Central memory CD8-positive, alpha-beta T cell (primary cell): ENCODE results near the gene MET.
"Not testable (repeated sequence)": the region's sequence is repeated elsewhere in the genome, so short reads cannot be mapped to it uniquely, and the experiment has no call there.

ENCODE experiments used
- ATAC-seq: fragments of 150-1000 bp; cut with Tn5 transposase; replicated peaks from 2 replicates; pipeline ENCODE4 v1.10.0; 2022; ENCODE audit warnings: mild to moderate bottlenecking, moderate FRiP score, moderate number of reproducible peaks; ENCODE audit not compliant: poor library complexity, severe bottlenecking; ENCODE audit errors: extremely low read depth
- DNase-seq, 2 donors: peaks; one replicate each; pipeline ENCODE4 v3.0.0; 2021; ENCODE audit warnings: low spot score in 2 of 2
- H3K27ac Mint-ChIP-seq: one replicate; pipeline ENCODE4 v1.8.0; 2022; ENCODE audit warnings: low read depth, mild to moderate bottlenecking, moderate library complexity, mixed read lengths
- H3K27me3 Mint-ChIP-seq: one replicate; pipeline ENCODE4 v1.8.0; 2022; ENCODE audit warnings: mixed read lengths
- H3K36me3 Mint-ChIP-seq: one replicate; pipeline ENCODE4 v1.8.0; 2022; ENCODE audit warnings: mild to moderate bottlenecking, moderate library complexity, mixed read lengths; ENCODE audit not compliant: insufficient read depth
- H3K4me1 Mint-ChIP-seq: one replicate; pipeline ENCODE4 v1.8.0; 2022; ENCODE audit warnings: mixed read lengths
- H3K4me3 Mint-ChIP-seq: one replicate; pipeline ENCODE4 v1.8.0; 2022; ENCODE audit warnings: mild to moderate bottlenecking, moderate library complexity, mixed read lengths
- H3K9me3 Mint-ChIP-seq: one replicate; pipeline ENCODE4 v1.8.0; 2022; ENCODE audit warnings: mixed read lengths

Gene MET

GRCh38 chr7:116807011-116807560 lies 135.1 kb downstream of the MET start:
- Mint-ChIP-seq H3K4me3 (no peak overlapping the region), H3K36me3 (no peaks in the 10 kb centered on the region), H3K27me3 (peaks cover 15% of the 10 kb centered on the region), H3K27ac (no peak overlapping the region), H3K9me3 (no peaks in the 10 kb centered on the region), H3K4me1 (peaks cover 5% of the 10 kb centered on the region)
- DNase-seq = no peak
- ATAC-seq = no peak

DNA sequence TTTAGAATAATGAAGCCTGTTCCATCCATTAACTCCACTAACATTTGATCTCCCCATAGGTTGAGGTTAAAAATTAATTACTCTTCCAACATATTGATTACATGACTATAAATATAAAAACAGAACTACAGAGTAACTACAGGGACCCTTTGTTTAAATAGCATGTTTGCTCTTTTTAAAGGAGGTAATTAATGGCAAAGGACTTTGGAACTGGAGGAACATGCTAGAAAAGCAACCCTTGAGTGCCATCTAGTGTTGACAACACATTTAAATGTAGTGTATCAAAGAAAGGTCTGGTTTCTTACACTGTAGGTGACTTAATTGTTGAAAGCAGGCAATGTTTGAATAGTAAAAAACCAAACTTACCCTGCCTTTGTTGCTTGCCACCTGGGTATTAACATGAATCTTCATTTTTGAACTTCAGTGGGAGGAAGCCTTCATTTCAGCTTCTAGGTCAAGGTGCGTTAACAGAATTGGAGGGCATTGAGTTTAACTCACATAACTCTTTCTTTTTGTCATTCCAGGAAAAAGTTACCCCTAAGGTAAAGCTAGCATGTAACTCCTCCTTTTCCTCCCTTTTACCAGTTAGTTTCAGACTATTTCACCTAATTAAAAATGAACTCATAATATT lies 137.8 kb downstream of the MET start:
- H3K36me3 Mint-ChIP-seq = no peaks in the 10 kb centered on the region
- H3K4me3 Mint-ChIP-seq = no peak overlapping the region
- ATAC-seq (no peak), DNase-seq (no peak)
- no peaks in the 10 kb centered on the region for H3K4me1 Mint-ChIP-seq
- no peaks in the 10 kb centered on the region for H3K27me3 Mint-ChIP-seq
- H3K27ac Mint-ChIP-seq = no peak overlapping the region
- H3K9me3 Mint-ChIP-seq = no peaks in the 10 kb centered on the region

DNA sequence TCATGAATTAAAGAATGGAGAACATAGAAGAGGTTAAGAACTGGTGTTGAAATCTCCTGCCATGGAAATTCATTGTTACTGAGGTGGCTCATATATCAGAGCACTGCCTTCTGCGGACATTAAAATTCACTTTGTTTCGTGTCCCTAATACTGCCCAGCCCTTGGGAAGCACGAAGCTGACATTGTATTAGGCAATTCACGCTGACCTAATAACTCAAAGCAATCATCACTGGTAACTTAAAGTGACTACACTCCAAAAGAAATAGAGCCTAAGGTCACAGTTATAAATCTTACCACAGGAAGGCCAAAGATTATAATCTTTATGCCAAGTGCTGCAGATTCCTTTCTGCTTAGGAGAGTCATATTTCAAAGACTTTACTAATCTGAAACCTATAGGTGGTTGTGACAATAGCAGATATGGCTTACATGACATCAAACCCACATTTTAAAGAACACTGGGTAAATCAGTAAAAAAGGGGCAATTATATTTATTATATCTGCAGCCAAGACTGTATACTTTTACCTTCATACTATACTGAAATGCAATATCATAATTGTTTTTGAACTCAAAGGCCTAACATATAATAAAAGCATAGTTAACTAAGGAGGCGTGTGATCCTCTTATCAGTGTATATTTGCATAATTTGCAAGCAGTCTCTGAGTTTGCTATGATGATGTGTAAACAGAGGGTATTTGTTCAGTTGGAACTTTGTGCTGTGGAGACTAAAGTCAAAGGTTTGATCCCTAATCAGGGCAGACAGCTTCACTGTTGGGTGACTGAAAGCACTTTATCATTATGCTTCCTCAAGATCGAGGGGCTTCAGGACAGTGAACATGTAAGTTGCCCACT lies 138.5 kb downstream of the MET start:
- H3K9me3 Mint-ChIP-seq = no peaks in the 10 kb centered on the region
- DNase-seq = no peak
- H3K27me3 Mint-ChIP-seq = no peaks in the 10 kb centered on the region
- H3K4me3 Mint-ChIP-seq = no peak overlapping the region
- ATAC-seq = no peak
- no peaks in the 10 kb centered on the region for H3K36me3 Mint-ChIP-seq
- no peak overlapping the region for H3K27ac Mint-ChIP-seq
- H3K4me1 Mint-ChIP-seq = no peaks in the 10 kb centered on the region

- Mint-ChIP-seq H3K27me3 (no peaks in the 10 kb centered on the region), H3K4me1 (no peaks in the 10 kb centered on the region), H3K36me3 (no peaks in the 10 kb centered on the region), H3K27ac (no peak overlapping the region), H3K4me3 (no peak overlapping the region), H3K9me3 (no peaks in the 10 kb centered on the region)
- DNase-seq (no peak), ATAC-seq (no peak)
These were observed 139.8 kb downstream of the MET start for GRCh38 chr7:116811768-116812167.

- DNase-seq = no peak
- Mint-ChIP-seq H3K27me3 (no peaks in the 10 kb centered on the region), H3K27ac (no peak overlapping the region), H3K4me3 (no peak overlapping the region), H3K4me1 (no peaks in the 10 kb centered on the region), H3K36me3 (no peaks in the 10 kb centered on the region), H3K9me3 (no peaks in the 10 kb centered on the region)
- no peak for ATAC-seq
These were observed 140.9 kb downstream of the MET start for GRCh38 chr7:116812860-116813259.

DNA sequence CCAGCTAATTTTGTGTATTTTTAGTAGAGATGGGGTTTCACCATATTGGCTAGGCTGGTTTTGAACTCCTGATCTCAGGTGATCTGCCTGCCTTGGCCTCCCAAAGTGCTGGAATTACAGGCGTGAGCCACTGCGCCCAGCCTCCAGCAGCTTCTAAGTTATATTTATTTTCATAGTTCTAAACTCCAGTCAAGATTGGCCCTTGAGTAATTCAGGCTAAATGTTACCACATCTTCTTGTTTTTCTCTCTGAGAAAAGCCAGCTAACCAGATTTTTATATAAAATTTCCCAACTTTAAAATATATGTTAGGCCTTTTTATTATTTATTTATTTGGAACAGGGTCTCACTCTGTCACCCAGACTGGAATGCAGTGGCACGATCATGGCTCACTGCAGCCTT lies 141.4 kb downstream of the MET start:
- ATAC-seq, H3K4me1 Mint-ChIP-seq, H3K4me3 Mint-ChIP-seq, H3K27ac Mint-ChIP-seq, H3K9me3 Mint-ChIP-seq, DNase-seq, H3K27me3 Mint-ChIP-seq, H3K36me3 Mint-ChIP-seq: not testable (repeated sequence)

- Mint-ChIP-seq H3K4me3 (no peak overlapping the region), H3K9me3 (no peaks in the 10 kb centered on the region), H3K4me1 (no peaks in the 10 kb centered on the region), H3K27ac (no peak overlapping the region), H3K27me3 (no peaks in the 10 kb centered on the region), H3K36me3 (no peaks in the 10 kb centered on the region)
- no peak for DNase-seq
- ATAC-seq = no peak
These were observed 143.0 kb downstream of the MET start for GRCh38 chr7:116815041-116815440.

DNA sequence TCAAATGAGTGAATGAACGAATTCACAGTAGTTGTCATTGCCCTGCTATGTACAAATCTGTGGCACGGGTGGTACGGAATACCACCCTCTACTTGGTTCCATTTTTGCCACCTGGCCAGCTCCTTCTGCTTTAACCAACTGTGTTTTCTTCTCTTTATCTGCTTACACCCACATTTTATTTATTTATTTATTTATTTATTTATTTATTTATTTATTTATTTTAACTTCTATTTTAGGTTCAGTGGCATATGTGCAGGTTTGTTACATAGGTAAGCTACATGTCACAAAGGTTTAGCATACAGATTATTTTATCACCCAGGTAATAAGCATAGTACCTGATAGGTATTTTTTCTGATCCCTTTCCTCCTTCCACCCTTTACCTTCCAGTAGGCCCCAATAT lies 148.2 kb downstream of the MET start:
- Mint-ChIP-seq H3K9me3 (no peaks in the 10 kb centered on the region), H3K27me3 (peaks cover 18% of the 10 kb centered on the region), H3K36me3 (peaks cover 2% of the 10 kb centered on the region), H3K4me1 (no peaks in the 10 kb centered on the region), H3K4me3 (no peak overlapping the region), H3K27ac (no peak overlapping the region)
- ATAC-seq (no peak), DNase-seq (no peak)

DNA sequence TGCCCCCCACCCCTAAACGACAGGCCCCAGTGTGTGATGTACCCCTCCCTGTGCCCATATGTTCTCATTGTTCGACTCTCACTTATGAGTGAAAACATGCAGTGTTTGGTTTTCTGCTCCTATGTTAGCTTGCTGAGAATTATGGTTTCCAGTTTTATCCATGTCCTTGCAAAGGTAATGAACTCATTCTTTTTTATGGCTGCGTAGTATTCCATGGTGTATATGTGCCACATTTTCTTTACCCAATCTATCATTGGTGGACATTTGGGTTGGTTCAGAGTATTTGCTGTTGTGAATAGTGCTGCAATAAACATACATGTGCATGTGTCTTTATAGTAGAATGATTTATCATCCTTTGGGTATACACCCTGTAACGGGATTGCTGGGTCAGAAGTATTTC lies 149.7 kb downstream of the MET start:
- not testable (repeated sequence) for ATAC-seq, DNase-seq, H3K4me3 Mint-ChIP-seq, H3K36me3 Mint-ChIP-seq, H3K4me1 Mint-ChIP-seq, H3K9me3 Mint-ChIP-seq, H3K27ac Mint-ChIP-seq
- peaks cover 33% of the 10 kb centered on the region for H3K27me3 Mint-ChIP-seq

GRCh38 chr7:116824449-116824848 lies 152.5 kb downstream of the MET start:
- DNase-seq = no peak
- Mint-ChIP-seq H3K4me1 (no peaks in the 10 kb centered on the region), H3K27ac (no peak overlapping the region), H3K36me3 (peaks cover 2% of the 10 kb centered on the region), H3K9me3 (no peaks in the 10 kb centered on the region), H3K4me3 (no peak overlapping the region), H3K27me3 (peaks cover 33% of the 10 kb centered on the region)
- ATAC-seq = no peak

GRCh38 chr7:116828281-116828680 lies 156.3 kb downstream of the MET start:
- no peaks in the 10 kb centered on the region for H3K4me1 Mint-ChIP-seq
- DNase-seq (no peak), ATAC-seq (no peak)
- no peak overlapping the region for H3K4me3 Mint-ChIP-seq
- no peak overlapping the region for H3K27ac Mint-ChIP-seq
- no peaks in the 10 kb centered on the region for H3K36me3 Mint-ChIP-seq
- H3K9me3 Mint-ChIP-seq = no peaks in the 10 kb centered on the region
- H3K27me3 Mint-ChIP-seq = peaks cover 44% of the 10 kb centered on the region

DNA sequence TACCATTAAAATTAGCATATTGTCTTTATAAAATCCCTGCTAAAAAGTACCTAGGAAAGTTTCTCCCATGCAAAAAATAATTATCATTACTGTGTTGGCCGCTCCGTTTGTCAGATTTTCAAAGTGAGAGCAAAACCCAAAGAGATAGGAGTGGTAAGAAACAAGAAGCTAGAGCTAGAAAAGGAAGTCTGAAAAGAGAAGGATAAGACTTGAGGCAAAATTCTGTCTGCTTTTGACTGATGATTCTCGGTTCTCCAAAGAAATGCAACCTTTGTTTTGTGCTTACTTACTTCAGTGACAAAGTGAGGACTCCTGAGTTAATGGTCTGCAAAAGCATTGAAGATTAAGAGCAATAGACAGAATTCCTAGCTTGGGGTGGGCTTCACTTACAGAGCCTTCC lies 157.0 kb downstream of the MET start:
- DNase-seq (no peak), ATAC-seq (no peak)
- Mint-ChIP-seq H3K27ac (no peak overlapping the region), H3K27me3 (peaks cover 44% of the 10 kb centered on the region), H3K9me3 (no peaks in the 10 kb centered on the region), H3K36me3 (no peaks in the 10 kb centered on the region), H3K4me3 (no peak overlapping the region), H3K4me1 (no peaks in the 10 kb centered on the region)

DNA sequence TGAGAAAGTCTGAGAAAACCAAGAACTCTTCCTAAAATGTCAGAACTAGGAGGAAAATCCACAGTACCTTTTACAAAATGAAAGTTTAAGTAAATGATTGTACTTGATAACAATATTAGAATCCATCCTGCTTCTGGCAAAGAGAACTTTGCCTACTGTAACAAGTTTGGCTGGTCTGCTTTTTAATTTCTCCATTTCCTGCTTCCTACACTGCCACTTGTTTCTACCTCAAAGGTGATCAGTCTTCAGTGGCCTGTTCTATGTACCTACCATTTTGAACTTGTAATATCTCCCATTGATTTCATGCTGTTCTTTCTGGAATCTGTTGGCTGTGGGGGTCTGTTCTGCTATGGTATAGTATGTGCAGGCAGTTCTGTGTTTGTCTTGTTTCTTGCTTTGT lies 157.5 kb downstream of the MET start:
- no peak for ATAC-seq
- Mint-ChIP-seq H3K27me3 (peaks cover 40% of the 10 kb centered on the region), H3K36me3 (no peaks in the 10 kb centered on the region), H3K4me1 (no peaks in the 10 kb centered on the region), H3K27ac (no peak overlapping the region), H3K4me3 (no peak overlapping the region), H3K9me3 (no peaks in the 10 kb centered on the region)
- no peak for DNase-seq
